GM12865 (cell line): ENCODE results near the gene UBE2E3.

Experiments
- DNase-seq: peaks from one replicate; pipeline ENCODE4 v3.0.0; 2010; ENCODE audit warnings: low read depth
- H3K4me3 ChIP-seq: 2 replicates; pipeline ENCODE4 v1.5.1; 2011; ENCODE audit warnings: mild to moderate bottlenecking, low read depth, low read length, control low read depth
- CTCF ChIP-seq: IDR thresholded peaks from 2 replicates; pipeline ENCODE4 v1.5.1; 2011; ENCODE audit warnings: low read length, control low read depth, low read depth, inconsistent platforms; ENCODE audit not compliant: insufficient read depth; ENCODE audit errors: missing control alignments

Gene UBE2E3

GRCh38 chr2:181106789-181107627, 126.6 kb downstream of the UBE2E3 start:
- no peak for TF ChIP-seq CTCF
- H3K4me3 ChIP-seq: no peak overlapping the region; the same call in 1 of the 2 replicates
- DNase-seq: peak; percentile 93

GRCh38 chr2:181107628-181107945, 127.2 kb downstream of the UBE2E3 start:
- no peak overlapping the region for H3K4me3 ChIP-seq
- no peak for TF ChIP-seq CTCF
- DNase-seq: no peak

- no peak overlapping the region for H3K4me3 ChIP-seq
- no peak for TF ChIP-seq CTCF
- DNase-seq: no peak
Measured at GRCh38 chr2:181111059-181111458, 130.7 kb downstream of the UBE2E3 start.

GRCh38 chr2:181112916-181113315, 132.5 kb downstream of the UBE2E3 start:
- no peak for DNase-seq
- no peak overlapping the region for H3K4me3 ChIP-seq
- TF ChIP-seq CTCF: no peak
